HG02678 (cell line): Measurements from ENCODE around the gene LTBP3.

ENCODE experiments used
- ATAC-seq: cut with Tn5 transposase; IDR thresholded peaks from one replicate; pipeline ENCODE4 v1.9.1; 2021; ENCODE audit warnings: mild to moderate bottlenecking, moderate library complexity; ENCODE audit not compliant: unreplicated experiment

LTBP3 gene

DNA sequence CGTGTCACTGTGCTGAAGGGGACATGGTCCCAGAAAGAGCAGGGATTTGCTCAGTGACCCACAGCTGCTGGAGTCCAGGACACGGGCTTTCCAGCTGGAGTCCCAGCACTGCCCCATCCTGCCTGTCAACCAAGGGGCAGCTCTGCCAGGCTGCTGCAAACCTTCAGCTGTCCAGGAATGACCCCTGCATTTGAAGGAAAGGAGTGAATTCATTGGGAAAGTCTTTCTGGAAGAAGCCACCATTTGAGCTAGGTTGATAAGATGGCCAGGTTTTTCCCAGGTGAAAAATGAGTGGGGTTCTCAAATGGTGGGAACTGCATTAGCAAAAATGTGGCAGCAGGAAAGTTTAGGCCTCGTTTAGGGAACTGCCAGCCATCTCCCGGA lies 28.1 kb upstream of the LTBP3 start:
- ATAC-seq: no peak

DNA sequence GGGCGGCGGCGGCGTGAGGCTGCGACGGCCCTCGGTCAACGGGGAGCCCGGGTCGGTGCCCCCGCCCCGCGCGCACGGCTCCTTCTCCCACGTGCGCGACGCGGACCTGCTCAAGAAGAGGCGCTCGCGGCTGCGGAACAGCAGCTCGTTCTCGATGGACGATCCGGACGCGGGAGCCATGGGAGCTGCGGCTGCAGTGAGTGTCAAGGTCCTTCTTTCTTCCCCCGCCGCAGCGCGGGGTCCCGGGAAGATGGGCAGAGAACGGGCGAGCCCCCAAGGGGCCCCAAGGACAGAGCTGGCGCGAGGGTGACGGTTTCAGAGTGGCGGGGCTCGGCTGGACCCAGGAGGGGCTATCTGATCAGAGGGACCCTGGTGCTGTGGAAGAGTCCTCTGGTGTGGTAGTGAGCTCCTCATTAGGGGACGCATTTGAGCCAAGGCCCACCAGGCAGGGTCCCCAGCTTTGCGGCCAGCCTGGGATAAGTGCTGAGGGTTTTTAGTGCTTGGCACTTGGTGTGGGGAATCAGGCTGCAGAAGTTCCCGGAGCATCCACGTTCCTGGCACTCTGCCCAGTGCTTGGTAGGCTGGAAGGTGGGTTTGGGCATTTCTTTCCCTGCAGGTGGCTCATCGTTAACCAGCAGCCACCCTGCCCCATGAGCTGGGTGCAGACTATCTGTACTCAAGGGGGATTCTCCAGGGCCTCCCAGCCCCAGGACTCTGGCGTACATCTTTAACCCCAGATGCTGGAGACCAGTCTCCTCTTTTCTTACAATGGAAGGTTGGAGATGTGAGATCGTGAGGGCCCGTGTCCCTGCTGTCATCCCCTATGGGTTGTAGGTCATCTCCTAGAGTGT lies 27.5 kb upstream of the LTBP3 start:
- ATAC-seq: no peak

DNA sequence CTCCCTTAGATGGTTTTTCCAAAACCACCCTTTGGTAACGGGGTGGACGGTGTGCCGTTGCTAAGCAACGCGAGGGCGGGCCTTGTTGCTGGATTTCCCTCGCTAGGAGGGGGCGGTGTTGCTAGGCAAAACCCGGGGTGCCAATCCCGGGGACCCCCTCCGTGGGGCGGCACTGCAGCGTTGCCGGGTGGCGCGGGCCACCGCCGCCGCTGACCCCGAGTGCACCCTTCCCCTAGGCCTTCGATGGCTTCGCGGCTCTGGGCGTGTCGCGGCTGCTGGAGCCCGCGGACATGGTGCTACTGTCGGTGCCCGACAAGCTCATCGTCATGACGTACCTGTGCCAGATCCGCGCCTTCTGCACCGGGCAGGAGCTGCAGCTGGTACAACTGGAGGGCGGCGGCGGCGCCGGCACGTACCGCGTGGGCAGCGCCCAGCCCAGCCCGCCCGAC lies 26.6 kb upstream of the LTBP3 start:
- no peak for ATAC-seq

DNA sequence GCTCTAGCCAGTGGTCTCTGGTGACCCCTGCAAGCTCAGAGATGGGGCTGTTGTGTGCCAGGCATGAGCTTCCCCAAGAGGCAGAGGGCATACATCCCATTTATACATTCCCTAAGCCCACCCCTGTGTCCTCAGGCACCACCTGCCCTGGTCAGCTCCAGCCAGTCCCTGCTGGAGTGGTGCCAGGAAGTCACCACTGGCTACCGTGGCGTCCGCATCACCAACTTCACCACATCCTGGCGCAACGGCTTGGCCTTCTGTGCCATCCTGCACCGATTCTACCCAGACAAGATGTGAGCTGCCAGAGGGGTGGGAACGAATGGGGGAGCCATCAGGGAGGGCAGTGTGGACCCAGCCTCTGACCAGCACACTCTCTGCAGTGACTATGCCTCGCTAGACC lies 25.9 kb upstream of the LTBP3 start:
- no peak for ATAC-seq

DNA sequence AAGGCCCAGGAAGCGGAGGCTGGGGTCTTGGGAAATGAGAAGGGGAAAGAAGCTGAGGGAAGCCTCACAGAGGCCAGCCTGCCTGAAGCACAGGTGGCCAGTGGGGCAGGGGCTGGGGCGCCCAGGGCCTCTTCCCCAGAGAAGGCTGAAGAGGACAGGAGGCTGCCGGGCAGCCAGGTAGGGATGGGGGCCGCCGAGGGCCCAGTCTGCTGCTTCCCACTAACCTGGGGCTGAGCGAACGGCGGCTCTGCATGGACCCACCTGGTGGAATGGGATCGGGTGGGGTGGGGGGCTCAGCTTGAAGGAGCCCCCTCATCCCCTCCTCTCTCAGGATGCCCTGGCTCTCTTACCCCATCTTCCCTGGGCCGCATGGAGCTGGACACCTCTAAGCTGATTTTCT lies 25.4 kb upstream of the LTBP3 start:
- ATAC-seq: no peak

DNA sequence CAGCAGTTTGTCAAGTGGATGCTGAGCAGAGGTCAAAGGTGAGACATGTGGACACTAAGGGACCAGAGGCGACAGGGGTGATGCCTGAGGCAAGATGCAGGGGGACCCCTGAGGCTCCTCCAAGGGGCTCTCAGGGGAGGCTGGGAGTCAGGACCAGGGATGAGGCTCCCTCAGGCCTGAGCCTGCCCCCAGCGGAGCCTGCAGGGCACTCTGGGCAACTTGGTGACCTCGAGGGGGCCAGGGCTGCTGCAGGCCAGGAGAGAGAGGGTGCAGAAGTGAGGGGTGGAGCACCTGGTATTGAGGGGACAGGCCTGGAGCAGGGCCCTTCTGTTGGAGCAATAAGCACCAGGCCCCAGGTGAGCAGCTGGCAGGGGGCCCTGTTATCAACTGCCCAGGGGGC lies 23.8 kb upstream of the LTBP3 start:
- ATAC-seq: no peak

DNA sequence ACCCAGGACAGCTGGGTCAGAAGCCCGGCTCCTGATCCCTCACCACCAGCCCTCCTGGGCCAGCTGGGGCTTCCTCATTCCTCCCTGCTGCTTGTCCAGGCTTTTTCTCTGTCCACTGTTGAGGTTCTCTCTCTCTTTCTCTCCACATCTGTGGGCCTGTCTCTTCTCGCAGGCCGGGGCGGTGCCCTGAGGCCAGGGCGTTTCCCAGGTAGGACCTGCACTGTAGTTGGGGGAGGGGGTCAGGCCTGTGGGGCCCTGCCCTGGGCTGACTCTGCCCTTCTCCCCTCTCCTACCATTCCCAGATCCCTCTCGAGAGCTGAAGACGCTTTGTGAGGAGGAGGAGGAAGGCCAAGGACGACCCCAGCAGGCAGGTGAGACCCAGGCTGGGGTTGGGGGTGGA lies 22.6 kb upstream of the LTBP3 start:
- ATAC-seq: no peak

DNA sequence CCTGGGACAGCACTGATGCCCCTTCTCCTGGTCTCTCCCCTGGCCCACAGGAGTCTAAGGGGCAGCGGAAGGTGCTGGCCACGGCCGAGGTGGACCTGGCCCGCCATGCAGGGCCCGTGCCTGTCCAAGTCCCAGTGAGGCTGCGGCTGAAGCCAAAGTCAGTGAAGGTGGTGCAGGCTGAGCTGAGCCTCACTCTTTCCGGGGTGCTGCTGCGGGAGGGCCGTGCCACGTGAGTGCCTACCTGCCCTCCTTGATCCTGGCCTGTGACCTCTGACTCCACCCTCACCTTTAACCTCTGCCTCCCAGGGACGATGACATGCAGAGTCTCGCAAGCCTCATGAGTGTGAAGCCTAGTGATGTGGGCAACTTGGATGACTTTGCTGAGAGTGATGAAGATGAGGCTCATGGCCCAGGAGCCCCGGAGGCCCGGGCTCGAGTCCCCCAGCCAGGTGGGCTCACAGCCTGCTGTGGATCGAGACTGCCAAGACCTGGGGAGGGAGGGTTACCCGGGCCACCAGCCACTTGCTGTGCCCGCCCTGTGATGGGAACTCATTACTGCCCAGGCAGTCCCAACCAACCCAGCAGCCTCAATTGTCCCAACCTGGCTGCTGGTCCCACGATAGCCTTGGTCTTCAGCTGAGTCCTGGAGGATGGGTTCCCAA lies 22.0 kb upstream of the LTBP3 start:
- ATAC-seq: no peak

DNA sequence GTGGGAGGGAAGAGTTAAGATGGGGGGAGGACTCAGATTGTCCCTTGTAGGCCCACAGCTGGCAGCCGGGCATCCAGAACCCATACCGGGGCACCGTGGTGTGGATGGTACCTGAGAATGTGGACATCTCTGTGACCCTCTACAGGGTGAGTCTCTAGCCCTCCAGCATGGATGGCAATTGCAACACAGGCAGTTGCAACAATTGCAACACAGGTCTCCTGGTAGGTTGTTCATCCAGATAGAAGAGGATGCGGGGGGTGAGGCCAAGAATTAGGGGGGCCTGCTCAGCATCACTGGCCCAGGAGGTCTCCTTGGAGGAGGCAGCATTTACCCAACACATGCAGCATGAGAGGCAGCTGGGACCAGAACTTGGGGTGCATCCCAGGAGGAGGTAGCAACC lies 21.1 kb upstream of the LTBP3 start:
- no peak for ATAC-seq

DNA sequence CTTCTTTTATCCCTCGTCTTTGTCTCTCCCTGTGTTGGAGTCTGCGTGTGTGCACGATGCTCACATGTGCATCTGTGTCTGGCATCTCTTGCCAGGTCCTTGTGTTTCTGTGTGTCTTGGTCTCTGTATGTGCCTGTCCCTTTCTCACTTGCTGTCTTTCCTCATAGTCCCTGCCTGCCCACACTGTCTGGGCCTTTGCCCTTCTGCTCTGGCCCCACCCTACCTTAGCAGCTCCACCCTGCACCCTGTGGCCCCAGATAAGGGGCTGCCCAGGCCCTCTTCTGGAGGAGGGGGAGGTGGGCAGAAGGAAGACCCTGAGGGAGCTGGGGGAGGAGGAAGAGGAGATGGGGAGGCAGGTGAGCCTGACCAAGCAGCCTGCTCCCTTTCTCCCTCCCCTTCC lies 20.5 kb upstream of the LTBP3 start:
- no peak for ATAC-seq

DNA sequence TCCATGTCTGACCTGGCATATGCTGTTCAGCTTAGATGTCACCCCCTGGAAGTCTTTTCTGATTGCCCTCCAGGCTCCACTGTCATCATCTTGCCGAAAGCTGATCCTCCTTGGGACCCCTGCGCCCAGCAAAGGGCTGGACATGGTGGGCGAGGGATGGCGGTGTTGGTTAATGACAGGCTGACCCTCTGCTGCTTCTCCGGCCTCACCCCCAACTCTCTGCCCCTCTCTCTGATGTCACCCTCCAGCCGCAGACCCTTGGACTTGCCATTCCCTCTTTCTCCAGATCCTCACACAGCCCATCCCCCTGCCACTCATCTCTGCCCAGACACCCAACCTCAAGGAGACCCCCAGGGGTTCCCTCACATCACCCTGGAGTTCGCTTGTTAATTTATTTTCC lies 20.0 kb upstream of the LTBP3 start:
- no peak for ATAC-seq

DNA sequence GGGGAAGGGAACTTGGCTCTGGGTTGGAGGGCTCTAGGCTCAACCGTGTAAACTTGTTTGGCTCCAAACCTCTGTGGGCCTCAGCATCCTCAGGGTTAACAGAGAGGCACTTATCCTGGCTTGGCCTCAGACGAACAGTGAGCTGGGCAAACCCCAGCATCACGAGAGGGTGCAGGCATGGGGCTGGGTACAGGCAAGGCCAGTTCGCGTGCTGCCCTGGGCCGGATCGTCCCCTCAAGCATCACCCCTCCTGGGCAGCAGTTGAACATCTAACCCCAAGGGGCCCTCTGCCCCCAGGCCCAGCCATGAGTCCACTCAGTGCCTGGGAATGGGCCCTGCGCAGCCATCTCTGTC lies 19.6 kb upstream of the LTBP3 start:
- ATAC-seq: no peak

DNA sequence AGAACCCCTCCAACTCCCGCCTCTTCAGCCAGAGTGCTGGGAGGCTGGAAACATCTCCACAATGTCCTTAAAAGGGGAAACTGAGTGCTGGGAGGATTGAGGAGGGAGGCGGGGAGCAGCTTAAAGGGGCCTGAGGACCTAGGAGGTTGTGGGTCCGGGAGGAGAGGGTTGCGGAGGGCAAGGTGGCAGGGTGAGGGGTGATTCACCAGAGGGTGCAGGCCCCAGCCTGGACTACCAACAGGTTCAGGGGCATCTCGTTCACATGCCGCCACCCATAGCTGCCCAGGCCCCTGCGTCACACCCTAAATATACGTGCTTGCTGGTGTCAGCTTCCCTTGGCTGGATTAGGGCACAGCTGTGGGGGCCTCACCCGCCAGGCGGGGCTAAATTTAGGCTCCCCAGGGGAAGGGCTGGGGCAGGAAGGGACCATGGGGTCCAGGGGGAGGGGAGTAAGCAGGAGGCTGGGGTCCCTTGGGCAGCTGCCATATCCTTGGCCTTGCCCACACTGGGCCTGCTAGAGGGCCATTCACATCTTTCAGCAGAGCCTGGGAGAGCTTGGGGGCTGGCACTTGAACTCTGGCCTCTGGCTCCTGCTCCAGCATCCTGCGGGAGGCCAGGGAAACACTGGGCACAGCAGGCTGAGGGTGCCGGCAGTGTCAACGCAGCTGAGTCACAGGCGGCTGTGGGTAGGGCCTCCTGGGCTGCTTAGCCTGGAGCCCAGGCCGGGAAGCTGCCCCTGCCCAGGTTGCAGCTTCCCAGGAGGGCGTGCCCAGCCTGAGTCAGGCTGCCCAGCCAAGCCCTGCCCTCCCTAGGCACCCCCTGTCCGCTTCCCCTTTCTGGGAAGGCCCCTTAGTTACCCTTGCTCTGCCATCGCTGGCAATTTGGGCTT lies 19.0 kb upstream of the LTBP3 start:
- ATAC-seq: no peak

DNA sequence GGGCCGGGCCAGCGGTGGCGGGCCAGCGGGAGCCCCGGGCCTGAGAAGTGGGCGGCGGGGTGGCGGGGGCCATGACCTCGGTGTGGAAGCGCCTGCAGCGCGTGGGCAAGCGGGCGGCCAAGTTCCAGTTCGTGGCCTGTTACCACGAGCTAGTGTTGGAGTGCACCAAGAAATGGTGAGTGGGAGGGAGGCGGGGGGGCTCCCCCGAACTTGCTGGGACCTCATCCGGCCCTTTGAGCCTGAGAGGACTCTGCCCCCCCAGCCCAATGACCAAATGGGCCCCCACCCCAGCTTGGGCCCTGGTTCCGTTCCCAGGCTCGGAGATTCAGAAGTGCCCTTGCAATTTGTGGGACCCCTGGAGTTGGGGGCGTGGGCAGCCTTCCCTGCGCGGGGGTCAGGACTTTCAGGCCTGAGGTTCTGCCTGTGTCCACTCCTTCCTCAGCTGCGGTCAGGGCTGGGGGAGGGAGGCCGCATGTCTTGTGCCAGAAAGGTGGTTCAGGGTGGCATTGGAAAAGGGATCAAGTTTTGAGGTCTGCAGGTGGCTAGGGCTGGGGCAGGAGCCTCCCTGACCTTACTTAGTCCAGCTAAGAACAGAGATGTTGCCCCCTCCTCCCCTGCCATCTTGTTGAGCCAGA lies 18.2 kb upstream of the LTBP3 start:
- ATAC-seq: no peak

DNA sequence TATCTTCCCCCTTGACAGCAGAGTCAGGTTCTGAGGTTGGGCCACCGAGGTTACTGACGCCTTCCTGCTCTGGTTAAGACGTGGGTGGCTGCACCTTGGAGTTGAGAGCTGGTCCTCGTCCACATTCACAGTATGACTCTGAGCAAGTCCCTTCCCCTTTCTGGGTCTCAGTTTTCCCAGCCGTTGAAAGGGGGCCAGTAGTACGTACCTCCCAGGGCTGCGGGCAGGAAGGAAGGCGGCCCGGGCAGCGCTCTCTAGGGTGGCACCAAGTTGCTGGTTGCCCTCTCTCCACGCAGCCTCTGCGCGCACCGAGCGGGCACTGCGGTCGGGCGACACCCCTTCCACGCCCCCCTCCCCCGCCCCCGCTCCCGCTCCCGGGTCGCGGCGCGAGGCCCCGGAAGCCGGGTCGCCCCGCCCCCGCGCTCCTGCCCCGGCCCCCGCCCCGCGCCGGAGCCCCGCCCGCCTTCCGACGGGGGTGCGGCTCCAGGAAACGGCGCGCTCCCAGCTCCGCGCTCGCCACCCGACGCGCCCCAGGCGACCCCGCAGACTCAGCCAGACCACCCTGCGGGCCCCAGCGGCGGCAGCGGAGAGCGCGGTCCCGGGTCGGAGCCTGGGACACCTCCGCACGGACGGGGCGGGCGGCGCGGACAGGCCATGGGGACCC lies 17.5 kb upstream of the LTBP3 start, which contains the start of gene EHBP1L1:
TSS of gene EHBP1L1 (plus strand) at position 486 of the 664 bp plus-strand sequence. CDS start 250 bp downstream, outside the sequence.
- ATAC-seq: no peak

DNA sequence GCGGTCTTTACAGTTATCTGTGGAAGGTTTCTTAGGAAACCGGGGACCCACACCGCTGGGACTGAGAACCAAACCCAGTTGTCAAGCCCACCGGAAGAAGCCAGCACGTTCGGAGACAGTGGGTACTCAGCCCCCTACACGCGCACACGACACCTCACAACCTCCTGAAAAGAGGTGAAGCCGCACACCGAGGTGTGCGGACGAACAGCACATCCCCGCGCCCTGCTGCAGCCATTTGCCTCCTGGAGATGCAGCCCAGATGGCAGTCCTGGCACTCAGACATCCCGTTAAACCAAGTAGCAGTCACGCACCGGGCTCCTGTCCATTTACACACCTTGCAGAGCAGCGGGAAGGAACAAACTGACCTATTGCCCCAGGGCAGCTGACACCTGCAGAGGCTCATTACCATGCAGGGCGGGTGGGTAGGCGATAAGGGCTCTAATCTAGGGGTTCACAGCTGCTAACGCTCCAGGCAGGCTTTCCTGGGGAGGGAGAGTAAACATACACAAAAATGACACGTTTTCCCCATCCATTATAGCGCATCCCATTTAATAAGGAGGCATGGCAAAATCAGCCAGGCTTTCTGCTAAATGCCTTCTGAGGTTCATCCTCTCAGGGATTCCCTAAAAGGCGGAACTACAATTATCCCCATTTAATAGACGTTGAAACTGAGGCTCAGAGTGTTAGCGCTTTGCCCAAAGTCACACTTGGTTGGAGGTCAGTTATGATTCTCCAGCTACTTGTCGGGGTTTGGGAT lies 16.8 kb upstream of the LTBP3 start:
- no peak for ATAC-seq

DNA sequence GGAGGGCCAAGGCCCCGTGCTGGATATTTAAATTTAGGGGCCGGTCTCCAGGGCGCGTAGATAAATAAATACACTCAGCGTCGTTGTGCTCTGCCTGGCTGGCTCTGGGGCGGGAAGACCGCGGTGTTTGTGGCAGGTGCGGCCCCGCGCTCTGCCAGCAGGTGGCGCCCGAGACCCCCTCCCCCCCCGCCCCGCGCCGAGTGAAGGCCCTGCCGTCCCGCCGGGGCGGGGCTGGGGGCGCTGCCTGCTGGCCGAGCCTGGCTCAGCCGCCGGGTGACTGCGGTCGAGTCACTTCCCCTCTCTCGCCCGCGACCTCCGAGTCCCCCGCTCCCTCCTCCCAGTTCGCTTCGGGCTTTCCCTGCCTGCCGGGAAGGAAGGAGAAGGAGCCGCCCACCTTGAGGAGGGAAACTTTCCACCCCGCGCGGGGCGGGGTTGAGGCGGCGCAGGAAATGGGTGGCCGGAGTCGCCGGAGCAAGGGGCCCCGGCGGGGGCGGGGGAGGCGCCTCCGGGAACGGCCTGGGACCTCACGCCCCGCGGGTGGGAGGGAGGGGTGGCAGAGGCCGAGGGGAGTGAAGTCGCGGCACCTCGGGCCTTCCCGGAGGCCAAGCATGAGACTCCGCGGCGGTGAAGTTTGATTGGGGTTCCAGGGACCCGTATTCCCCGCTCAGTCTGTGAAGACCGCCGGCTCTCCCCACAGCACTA lies 16.1 kb upstream of the LTBP3 start:
- ATAC-seq: peak; percentile 39

DNA sequence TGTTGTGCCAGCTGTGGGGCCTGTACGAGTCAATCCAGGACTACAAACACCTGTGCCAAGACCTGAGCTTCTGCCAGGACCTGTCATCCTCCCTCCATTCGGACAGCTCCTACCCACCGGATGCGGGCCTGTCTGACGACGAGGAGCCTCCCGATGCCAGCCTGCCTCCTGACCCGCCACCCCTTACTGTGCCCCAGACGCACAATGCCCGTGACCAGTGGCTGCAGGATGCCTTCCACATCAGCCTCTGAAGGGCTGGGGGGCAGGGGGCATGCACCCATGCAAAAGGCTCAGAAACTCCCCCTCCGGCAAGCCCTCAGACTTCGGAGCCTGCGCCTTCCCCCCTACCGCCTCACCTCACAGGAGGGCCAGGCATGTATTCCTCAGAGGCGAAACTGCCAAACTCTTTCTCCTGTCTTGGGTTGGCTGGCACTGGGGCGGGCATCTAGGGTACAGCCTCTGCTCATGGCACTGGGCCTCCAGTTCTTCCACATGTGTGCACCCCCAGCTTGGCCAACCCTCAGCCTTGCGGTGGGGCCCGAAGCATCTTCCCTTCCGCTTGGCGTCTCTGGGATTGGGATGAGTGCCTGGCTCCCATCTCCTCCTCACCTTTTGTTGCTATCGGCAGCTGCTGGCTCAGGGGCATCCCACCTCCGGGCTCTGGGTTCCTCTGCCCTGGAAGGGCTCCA lies 15.4 kb upstream of the LTBP3 start:
- no peak for ATAC-seq
